OCI-LY1 (cell line): ENCODE measurements around the gene TMEM88.

Source experiments
- H2AFZ ChIP-seq: fragments of 200-600 bp; sonication (generic), shearing (Covaris generic); 2 replicates; pipeline ENCODE4 v1.6.0; 2014; ENCODE audit warnings: antibody characterized with exemption, mild to moderate bottlenecking, low read length
- H3F3A ChIP-seq: fragments of 200-600 bp; sonication (generic), shearing (Covaris generic); 2 replicates; pipeline ENCODE4 v1.6.0; 2014; ENCODE audit warnings: mild to moderate bottlenecking, antibody characterized with exemption, low read length, moderate library complexity; ENCODE audit not compliant: insufficient read depth
- H3K27ac ChIP-seq: fragments of 200-600 bp; sonication (generic); 2 replicates; pipeline ENCODE4 v1.5.1; 2014; ENCODE audit warnings: low read length, mixed run types, mild to moderate bottlenecking, low read depth; ENCODE audit not compliant: poor library complexity, severe bottlenecking
- H3K27me3 ChIP-seq: fragments of 200-600 bp; sonication (generic); 2 replicates; pipeline ENCODE4 v1.6.0; 2014; ENCODE audit warnings: antibody characterized with exemption, mild to moderate bottlenecking, low read length, moderate library complexity; ENCODE audit not compliant: insufficient read depth
- H3K36me3 ChIP-seq: fragments of 200-600 bp; sonication (generic); 2 replicates; pipeline ENCODE4 v1.6.1; 2014; ENCODE audit warnings: mild to moderate bottlenecking, antibody characterized with exemption, low read length, moderate library complexity, mixed read lengths; ENCODE audit not compliant: insufficient read depth
- H3K4me1 ChIP-seq: fragments of 200-600 bp; sonication (generic); 2 replicates; pipeline ENCODE4 v1.5.1; 2014; ENCODE audit warnings: mild to moderate bottlenecking, low read length, moderate library complexity; ENCODE audit not compliant: insufficient read depth, severe bottlenecking
- H3K4me2 ChIP-seq: fragments of 200-600 bp; sonication (generic), shearing (Covaris generic); 2 replicates; pipeline ENCODE4 v1.6.1; 2014; ENCODE audit warnings: low read length
- H3K4me3 ChIP-seq: fragments of 200-600 bp; sonication (generic); 2 replicates; pipeline ENCODE4 v1.5.1; 2014; ENCODE audit warnings: low read length, low read depth, mild to moderate bottlenecking, mixed read lengths; ENCODE audit not compliant: poor library complexity, severe bottlenecking
- H3K79me2 ChIP-seq: fragments of 200-600 bp; shearing (Covaris generic); 2 replicates; pipeline ENCODE4 v1.6.1; 2016; ENCODE audit warnings: mixed run types, low read length, mixed read lengths; ENCODE audit not compliant: insufficient read depth
- H3K9ac ChIP-seq: fragments of 200-600 bp; sonication (generic), shearing (Covaris generic); 2 replicates; pipeline ENCODE4 v1.6.1; 2014; ENCODE audit warnings: mild to moderate bottlenecking, low read length, mixed read lengths
- H3K9me2 ChIP-seq: fragments of 200-600 bp; sonication (generic), shearing (Covaris generic); 2 replicates; pipeline ENCODE4 v1.6.1; 2014; ENCODE audit warnings: low read depth, mild to moderate bottlenecking, low read length, mixed read lengths
- H3K9me3 ChIP-seq: fragments of 200-600 bp; shearing (Covaris generic); 2 replicates; pipeline ENCODE4 v1.6.1; 2014; ENCODE audit warnings: low read length, mixed read lengths
- H4K20me1 ChIP-seq: fragments of 200-600 bp; sonication (generic), shearing (Covaris generic); 2 replicates; pipeline ENCODE4 v1.6.0; 2016; ENCODE audit warnings: mild to moderate bottlenecking, low read length; ENCODE audit not compliant: insufficient read depth
- CTCF ChIP-seq: fragments of 200-600 bp; sonication (generic), shearing (Covaris generic); IDR thresholded peaks from 2 replicates; pipeline ENCODE4 v1.5.1; 2017; ENCODE audit warnings: mild to moderate bottlenecking, antibody characterized with exemption, low read length, moderate library complexity, mixed read lengths
- EZH2 ChIP-seq: fragments of 200-600 bp; sonication (generic), shearing (Covaris generic); IDR thresholded peaks from 2 replicates; pipeline ENCODE4 v1.8.0; 2017; ENCODE audit warnings: borderline replicate concordance, mixed run types, mild to moderate bottlenecking, antibody characterized with exemption, low read length, moderate library complexity, mixed read lengths

Gene TMEM88

DNA sequence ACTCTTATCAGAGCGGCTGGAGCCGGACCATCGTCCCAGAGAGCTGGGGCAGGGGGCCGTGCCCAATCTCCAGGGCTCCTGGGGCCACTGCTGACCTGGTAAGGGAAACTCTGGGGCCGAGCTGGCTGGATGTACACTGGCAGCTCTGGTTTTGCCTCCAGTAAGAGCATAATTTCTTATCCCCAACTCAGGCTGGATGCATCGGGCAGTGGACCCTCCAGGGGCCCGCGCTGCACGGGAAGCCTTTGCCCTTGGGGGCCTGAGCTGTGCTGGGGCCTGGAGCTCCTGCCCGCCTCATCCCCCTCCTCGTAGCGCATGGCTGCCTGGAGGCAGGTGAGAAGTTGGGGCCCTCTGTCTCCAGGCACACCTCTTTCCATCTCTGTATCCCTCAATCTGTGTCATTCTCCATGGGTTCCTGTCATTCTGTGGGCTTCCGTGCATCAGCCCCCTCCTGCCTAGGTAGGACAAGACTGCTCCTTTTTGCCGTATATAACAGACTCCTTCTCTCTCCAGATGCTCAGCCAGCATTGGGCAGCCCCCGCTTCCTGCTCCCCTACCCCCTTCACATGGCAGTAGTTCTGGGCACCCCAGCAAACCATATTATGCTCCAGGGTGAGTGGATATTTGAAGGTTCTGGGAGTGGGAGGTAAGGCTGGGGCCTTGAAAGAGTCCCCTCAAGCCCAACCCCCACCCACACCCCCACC lies 9.4 kb upstream of the TMEM88 start:
- H3K27ac ChIP-seq, result peak overlapping the region; percentile 97
- no peaks in the 10 kb centered on the region for H3K27me3 ChIP-seq
- H4K20me1 ChIP-seq, result no peaks in the 10 kb centered on the region
- H3K4me2 ChIP-seq, result peak overlapping the region; percentile 95
- peaks cover 10% of the 10 kb centered on the region for H3F3A ChIP-seq
- peaks cover 36% of the 10 kb centered on the region for H3K4me1 ChIP-seq
- H3K36me3 ChIP-seq, result peaks cover 44% of the 10 kb centered on the region
- H3K9ac ChIP-seq, result peak overlapping the region; percentile 97
- H3K4me3 ChIP-seq, result peak overlapping the region; percentile 88
- TF ChIP-seq EZH2 (no peak), CTCF (no peak)
- no peaks in the 10 kb centered on the region for H3K79me2 ChIP-seq
- no peaks in the 10 kb centered on the region for H3K9me2 ChIP-seq
- H3K9me3 ChIP-seq, result no peaks in the 10 kb centered on the region
- H2AFZ ChIP-seq, result no peak overlapping the region

GRCh38 chr17:7846063-7846735 lies 8.7 kb upstream of the TMEM88 start:
- Histone ChIP-seq H3K4me1 (peaks cover 36% of the 10 kb centered on the region), H2AFZ (no peak overlapping the region)

More at GRCh38 chr17:7846063-7846735, 8.7 kb upstream of the TMEM88 start:
- no peak overlapping the region for H3K4me3 ChIP-seq
- no peak overlapping the region for H3K4me2 ChIP-seq
- H3K36me3 ChIP-seq, result peaks cover 51% of the 10 kb centered on the region
- no peaks in the 10 kb centered on the region for H4K20me1 ChIP-seq
- H3K9me3 ChIP-seq, result no peaks in the 10 kb centered on the region
- peaks cover 6% of the 10 kb centered on the region for H3F3A ChIP-seq
- no peaks in the 10 kb centered on the region for H3K27me3 ChIP-seq
- no peaks in the 10 kb centered on the region for H3K9me2 ChIP-seq
- no peak for TF ChIP-seq EZH2
- TF ChIP-seq CTCF, result no peak
- H3K9ac ChIP-seq, result no peak overlapping the region
- no peak overlapping the region for H3K27ac ChIP-seq
- no peaks in the 10 kb centered on the region for H3K79me2 ChIP-seq
